ENCODE measurements around the gene BRK1. TPM values are rescaled to one million over a fixed set of nuclear protein-coding genes. Genes with fewer than 3 reads are reported as not detected.
A peak's percentile ranks its signal among the peaks of the same experiment; 100 is the strongest.

BRK1 gene
- total and polyA plus RNA-seq, 9 of the 15 experiments (the other 6 are each of a cell fraction or from before 2014, with no cell fraction given) = 105 to 634 (median 250) TPM

DNA sequence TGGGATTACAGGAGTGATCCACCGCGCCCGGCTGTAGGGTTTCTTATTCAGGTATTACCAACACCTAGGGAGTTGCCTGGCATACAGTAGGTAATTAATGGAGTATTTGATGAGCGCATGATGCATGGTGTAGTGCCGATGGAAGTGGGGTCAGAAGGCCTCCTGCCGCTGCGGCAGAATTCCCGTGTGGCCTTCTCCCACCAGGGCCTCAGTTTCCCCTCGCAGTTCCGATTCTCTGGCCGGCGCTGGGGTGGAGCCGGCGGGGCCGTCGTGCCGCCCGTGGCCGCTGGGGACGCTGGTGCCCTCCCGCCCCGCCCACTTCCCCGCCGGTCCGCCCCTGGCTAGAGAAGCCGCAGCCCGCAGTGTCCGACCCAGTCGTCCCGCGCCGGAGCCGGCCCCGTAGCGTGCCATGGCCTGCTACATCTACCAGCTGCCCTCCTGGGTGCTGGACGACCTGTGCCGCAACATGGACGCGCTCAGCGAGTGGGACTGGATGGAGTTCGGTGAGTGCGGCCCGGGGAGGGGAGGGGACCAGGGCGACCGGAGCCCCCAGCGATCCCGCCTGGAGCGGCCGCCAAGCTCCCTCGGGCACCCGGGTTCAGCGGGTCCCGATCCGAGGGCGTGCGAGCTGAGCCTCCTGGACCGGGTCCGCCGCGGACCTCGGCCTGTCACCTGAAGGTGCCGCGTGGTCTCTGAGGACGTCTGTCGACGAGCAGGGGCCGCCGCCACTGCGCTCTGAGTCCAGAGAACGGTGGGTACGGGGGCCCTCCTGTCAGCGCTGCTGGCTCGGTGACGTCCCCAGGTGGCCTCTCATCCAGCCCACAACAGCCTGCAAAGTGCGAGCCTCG lies 49.3 kb downstream of the BRK1 start, which contains the start of gene IRAK2 (continued):
- TF ChIP-seq, protein P1, sequence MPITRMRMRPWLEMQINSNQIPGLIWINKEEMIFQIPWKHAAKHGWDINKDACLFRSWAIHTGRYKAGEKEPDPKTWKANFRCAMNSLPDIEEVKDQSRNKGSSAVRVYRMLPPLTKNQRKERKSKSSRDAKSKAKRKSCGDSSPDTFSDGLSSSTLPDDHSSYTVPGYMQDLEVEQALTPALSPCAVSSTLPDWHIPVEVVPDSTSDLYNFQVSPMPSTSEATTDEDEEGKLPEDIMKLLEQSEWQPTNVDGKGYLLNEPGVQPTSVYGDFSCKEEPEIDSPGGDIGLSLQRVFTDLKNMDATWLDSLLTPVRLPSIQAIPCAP (CRISPR knock-in tag; IDR thresholded peaks at IDR 0.05; ENCODE audit: borderline replicate concordance) = no peak
- TF ChIP-seq MTA3 (IDR thresholded peaks at IDR 0.05; ENCODE audit: borderline replicate concordance) (peak; percentile 81; the same call in 1 of the 2 replicates), CBX8 (IDR thresholded peaks at IDR 0.05; ENCODE audit: borderline replicate concordance, extremely low read depth, low read depth, low read length, poor library complexity, severe bottlenecking) (no peak), SUPT5H (IDR thresholded peaks at IDR 0.05) (peak; percentile 47; the same call in 1 of the 2 replicates), ZNF717 (CRISPR knock-in tag; IDR thresholded peaks at IDR 0.05) (no peak), RAD21 (CRISPR knock-in tag; conservative IDR thresholded peaks at IDR 0.05 in 1 of 2, IDR thresholded peaks at IDR 0.05 in 1 of 2) (peak; percentile 23 to 32), CHD4 (IDR thresholded peaks at IDR 0.05; ENCODE audit: insufficient read depth, insufficient replicate concordance, low read depth, low read length, poor library complexity, severe bottlenecking) (peak; percentile 21), HSF4 (CRISPR knock-in tag; IDR thresholded peaks at IDR 0.05; ENCODE audit: borderline replicate concordance) (no peak), ZNF217 (CRISPR knock-in tag; IDR thresholded peaks at IDR 0.05) (no peak), RBBP5 (IDR thresholded peaks at IDR 0.05; ENCODE audit: borderline replicate concordance, insufficient read depth, low read length, poor library complexity, severe bottlenecking) (peak; percentile 69)
- TF ChIP-seq, protein P2, sequence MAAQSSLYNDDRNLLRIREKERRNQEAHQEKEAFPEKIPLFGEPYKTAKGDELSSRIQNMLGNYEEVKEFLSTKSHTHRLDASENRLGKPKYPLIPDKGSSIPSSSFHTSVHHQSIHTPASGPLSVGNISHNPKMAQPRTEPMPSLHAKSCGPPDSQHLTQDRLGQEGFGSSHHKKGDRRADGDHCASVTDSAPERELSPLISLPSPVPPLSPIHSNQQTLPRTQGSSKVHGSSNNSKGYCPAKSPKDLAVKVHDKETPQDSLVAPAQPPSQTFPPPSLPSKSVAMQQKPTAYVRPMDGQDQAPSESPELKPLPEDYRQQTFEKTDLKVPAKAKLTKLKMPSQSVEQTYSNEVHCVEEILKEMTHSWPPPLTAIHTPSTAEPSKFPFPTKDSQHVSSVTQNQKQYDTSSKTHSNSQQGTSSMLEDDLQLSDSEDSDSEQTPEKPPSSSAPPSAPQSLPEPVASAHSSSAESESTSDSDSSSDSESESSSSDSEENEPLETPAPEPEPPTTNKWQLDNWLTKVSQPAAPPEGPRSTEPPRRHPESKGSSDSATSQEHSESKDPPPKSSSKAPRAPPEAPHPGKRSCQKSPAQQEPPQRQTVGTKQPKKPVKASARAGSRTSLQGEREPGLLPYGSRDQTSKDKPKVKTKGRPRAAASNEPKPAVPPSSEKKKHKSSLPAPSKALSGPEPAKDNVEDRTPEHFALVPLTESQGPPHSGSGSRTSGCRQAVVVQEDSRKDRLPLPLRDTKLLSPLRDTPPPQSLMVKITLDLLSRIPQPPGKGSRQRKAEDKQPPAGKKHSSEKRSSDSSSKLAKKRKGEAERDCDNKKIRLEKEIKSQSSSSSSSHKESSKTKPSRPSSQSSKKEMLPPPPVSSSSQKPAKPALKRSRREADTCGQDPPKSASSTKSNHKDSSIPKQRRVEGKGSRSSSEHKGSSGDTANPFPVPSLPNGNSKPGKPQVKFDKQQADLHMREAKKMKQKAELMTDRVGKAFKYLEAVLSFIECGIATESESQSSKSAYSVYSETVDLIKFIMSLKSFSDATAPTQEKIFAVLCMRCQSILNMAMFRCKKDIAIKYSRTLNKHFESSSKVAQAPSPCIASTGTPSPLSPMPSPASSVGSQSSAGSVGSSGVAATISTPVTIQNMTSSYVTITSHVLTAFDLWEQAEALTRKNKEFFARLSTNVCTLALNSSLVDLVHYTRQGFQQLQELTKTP (IDR thresholded peaks at IDR 0.05; ENCODE audit: low read depth in 1 of 2, partially characterized antibody in 2 of 2) = no peak
- TF ChIP-seq, protein P3, sequence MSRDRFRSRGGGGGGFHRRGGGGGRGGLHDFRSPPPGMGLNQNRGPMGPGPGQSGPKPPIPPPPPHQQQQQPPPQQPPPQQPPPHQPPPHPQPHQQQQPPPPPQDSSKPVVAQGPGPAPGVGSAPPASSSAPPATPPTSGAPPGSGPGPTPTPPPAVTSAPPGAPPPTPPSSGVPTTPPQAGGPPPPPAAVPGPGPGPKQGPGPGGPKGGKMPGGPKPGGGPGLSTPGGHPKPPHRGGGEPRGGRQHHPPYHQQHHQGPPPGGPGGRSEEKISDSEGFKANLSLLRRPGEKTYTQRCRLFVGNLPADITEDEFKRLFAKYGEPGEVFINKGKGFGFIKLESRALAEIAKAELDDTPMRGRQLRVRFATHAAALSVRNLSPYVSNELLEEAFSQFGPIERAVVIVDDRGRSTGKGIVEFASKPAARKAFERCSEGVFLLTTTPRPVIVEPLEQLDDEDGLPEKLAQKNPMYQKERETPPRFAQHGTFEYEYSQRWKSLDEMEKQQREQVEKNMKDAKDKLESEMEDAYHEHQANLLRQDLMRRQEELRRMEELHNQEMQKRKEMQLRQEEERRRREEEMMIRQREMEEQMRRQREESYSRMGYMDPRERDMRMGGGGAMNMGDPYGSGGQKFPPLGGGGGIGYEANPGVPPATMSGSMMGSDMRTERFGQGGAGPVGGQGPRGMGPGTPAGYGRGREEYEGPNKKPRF (IDR thresholded peaks at IDR 0.05; ENCODE audit: low read depth, low read length) = no peak
- TF ChIP-seq, protein P4, sequence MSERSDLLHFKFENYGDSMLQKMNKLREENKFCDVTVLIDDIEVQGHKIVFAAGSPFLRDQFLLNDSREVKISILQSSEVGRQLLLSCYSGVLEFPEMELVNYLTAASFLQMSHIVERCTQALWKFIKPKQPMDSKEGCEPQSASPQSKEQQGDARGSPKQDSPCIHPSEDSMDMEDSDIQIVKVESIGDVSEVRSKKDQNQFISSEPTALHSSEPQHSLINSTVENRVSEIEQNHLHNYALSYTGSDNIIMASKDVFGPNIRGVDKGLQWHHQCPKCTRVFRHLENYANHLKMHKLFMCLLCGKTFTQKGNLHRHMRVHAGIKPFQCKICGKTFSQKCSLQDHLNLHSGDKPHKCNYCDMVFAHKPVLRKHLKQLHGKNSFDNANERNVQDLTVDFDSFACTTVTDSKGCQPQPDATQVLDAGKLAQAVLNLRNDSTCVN (CRISPR knock-in tag; IDR thresholded peaks at IDR 0.05) = no peak

All from K562 (cell line).